ENCODE data around the gene FOXK2. TPM values are rescaled to one million over a fixed set of nuclear protein-coding genes. Genes with fewer than 3 reads are reported as not detected.
"Not testable (repeated sequence)": the region's sequence is repeated elsewhere in the genome, so short reads cannot be mapped to it uniquely, and the experiment has no call there.

FOXK2 gene
- total and polyA plus RNA-seq, 5 donors = 19.9 to 69.1 (median 39.0) TPM

DNA sequence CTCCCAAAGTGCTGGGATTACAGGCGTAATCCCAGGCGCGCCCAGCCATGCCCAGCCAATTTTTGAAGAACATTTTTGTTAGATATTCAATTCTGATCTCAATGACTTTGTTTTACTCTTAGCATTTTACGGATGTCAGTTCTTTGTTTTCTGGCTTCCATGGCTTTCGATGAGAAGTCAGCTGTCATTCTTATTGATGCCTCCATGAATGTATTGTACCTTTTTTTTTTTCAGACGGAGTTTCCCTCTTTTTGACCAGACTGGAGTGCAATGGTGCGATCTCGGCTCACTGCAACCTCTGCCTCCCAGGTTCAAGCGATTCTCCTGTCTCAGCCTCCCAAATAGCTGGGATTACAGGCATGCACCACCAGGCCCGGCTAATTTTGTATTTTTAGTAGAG, 5.7 kb upstream of the FOXK2 start:
- intact Hi-C loops (cut with DNase I); H3K27me3 ChIP-seq (ENCODE audit: control insufficient read depth, insufficient read depth); H3K27ac ChIP-seq (ENCODE audit: low read length); DNase-seq; ATAC-seq; H3K9me3 ChIP-seq (ENCODE audit: control insufficient read depth, low read length); H3K4me1 ChIP-seq (ENCODE audit: control insufficient read depth, insufficient read depth, low read length); H3K4me3 ChIP-seq (ENCODE audit: low read length): not testable (repeated sequence)
- 94% methylated on average over 10 of the region's 10 CpGs for WGBS

DNA sequence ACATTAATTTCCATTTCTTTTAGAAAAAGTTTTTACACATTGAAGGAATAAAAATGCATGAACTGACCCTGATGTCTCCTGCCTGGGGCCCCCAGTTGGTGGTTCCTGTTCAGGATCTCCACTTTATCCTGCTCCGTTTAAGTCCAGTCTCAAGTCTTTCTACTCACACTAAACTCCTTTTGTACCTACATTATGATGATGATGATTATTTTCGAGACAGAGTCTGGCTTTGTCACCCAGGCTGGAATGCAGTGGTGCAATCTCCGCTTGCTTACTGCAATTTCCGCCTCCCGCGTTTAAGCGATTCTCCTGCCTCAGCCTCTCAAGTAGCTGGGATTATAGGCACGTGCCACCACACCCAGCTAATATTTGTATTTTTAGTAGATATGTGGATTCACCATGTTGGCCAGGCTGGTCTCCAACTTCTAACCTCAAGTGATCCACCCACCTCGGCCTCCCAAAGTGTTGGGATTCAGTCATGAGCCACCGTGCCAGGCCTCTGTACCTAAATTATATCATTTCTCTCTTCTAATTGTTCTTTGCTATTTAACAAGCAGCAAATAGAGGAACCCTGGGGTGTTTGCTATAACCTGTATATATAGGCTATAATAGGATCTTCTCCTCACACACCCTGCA, 2.2 kb upstream of the FOXK2 start:
- 82% methylated on average over 10 of the region's 10 CpGs for WGBS
- ATAC-seq (no peak), DNase-seq (no peak)
- H3K4me1 ChIP-seq (ENCODE audit: control insufficient read depth, insufficient read depth, low read length) = peaks cover 2% of the 10 kb centered on the region
- intact Hi-C loops (cut with DNase I) = no loop called here
- H3K9me3 ChIP-seq (ENCODE audit: control insufficient read depth, low read length) = no peaks in the 10 kb centered on the region
- no peak overlapping the region for H3K27ac ChIP-seq (ENCODE audit: low read length)
- no peaks in the 10 kb centered on the region for H3K27me3 ChIP-seq (ENCODE audit: control insufficient read depth, insufficient read depth)
- H3K4me3 ChIP-seq (ENCODE audit: low read length) = no peak overlapping the region

DNA sequence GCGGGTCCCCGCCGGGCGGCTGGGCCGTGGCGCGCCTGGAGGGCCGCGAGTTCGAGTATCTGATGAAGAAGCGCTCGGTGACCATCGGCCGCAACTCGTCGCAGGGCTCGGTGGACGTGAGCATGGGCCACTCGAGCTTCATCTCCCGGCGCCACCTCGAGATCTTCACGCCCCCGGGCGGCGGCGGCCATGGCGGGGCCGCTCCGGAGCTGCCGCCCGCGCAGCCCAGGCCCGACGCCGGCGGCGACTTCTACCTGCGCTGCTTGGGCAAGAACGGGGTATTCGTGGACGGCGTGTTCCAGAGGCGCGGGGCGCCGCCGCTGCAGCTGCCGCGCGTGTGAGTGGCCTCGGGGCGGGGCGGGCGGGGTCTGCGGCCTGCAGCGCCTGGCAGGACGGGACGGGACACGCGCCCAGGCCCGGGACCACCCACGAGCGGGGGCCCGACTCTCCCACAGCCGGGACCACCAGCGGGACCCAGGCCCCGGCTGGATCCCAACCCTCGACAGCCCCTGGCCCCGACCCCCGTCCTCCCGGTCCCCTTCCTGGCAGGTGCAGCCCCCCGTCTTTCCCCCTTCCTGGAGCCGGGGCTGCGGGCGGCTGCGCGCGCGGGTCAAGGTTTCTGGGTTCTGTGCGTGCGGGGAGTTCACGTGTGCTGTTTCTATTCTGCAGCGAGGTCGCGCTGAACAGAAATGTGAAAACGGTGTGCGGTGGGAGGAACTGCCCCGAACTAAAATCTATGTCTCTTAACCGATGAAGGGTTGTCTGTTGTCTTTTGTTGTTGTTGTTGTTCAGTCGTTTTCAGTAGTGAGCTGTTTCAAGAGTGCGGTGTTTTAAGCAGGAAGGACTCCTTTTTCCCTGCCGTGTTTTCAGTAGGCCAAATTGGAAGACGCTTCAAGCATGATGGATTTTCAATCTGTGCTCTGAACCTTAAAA, 705 bp downstream of the FOXK2 start:
- WGBS = under 1% methylated on average over 94 of the region's 94 CpGs
- Histone ChIP-seq H3K9me3 (ENCODE audit: control insufficient read depth, low read length) (no peaks in the 10 kb centered on the region), H3K4me1 (ENCODE audit: control insufficient read depth, insufficient read depth, low read length) (peaks cover 5% of the 10 kb centered on the region), H3K27ac (ENCODE audit: low read length) (peak overlapping the region; percentile 91), H3K27me3 (ENCODE audit: control insufficient read depth, insufficient read depth) (no peaks in the 10 kb centered on the region), H3K4me3 (ENCODE audit: low read length) (peak overlapping the region; percentile 99)
- peak in 1 of 2 donors; percentile 13 for ATAC-seq
- intact Hi-C loops (cut with DNase I) = no loop called here
- DNase-seq = peak; percentile 38 to 71 (median 69)

DNA sequence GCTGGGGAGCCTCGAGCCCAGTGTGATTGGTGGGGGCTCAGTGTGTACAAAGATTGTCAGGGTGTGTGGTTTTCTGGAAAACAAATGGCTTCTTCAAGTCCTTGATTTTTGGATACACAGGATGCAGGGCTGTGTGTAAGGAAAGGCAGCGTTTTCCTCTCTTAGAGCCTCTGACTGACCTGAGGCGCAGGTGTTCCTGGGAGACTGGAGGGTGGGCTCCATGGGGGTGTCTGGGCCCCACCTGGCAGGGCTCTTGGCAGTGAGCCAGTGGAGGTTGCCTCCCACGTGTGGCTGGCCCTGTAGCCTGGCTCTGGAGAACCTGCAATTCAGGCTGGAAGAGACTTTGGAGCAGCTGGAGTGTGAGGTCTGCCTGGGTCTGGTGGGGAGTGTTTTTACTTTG, 5.0 kb downstream of the FOXK2 start:
- intact Hi-C loops (cut with DNase I) = no loop called here
- Histone ChIP-seq H3K27me3 (ENCODE audit: control insufficient read depth, insufficient read depth) (no peaks in the 10 kb centered on the region), H3K4me1 (ENCODE audit: control insufficient read depth, insufficient read depth, low read length) (peaks cover 16% of the 10 kb centered on the region), H3K27ac (ENCODE audit: low read length) (no peak overlapping the region), H3K4me3 (ENCODE audit: low read length) (no peak overlapping the region), H3K9me3 (ENCODE audit: control insufficient read depth, low read length) (no peaks in the 10 kb centered on the region)
- DNase-seq (no peak), ATAC-seq (no peak)
- WGBS = 40% methylated on average over 4 of the region's 4 CpGs

DNA sequence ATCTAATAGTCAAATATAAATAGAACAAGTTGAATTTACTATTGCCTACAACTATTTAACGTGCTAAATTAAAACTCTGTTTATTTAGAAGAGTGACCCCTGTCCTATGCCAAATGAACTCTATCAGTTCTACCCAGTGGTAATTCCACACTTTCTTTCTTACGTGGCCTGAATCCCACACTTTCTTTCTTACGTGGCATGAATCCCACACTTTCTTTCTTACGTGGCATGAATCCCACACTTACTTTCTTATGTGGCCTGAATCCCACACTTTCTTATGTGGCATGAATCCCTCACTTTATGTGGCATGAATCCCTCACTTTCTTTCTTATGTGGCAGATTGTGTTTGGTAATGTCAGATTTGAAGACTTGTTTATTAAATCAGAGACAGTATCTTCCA, 6.2 kb downstream of the FOXK2 start:
- 37% methylated on average over 4 of the region's 4 CpGs for WGBS
- H3K27me3 ChIP-seq (ENCODE audit: control insufficient read depth, insufficient read depth) = no peaks in the 10 kb centered on the region
- DNase-seq (no peak), ATAC-seq (no peak)
- no peak overlapping the region for H3K4me3 ChIP-seq (ENCODE audit: low read length)
- no peaks in the 10 kb centered on the region for H3K9me3 ChIP-seq (ENCODE audit: control insufficient read depth, low read length)
- intact Hi-C loops (cut with DNase I) = no loop called here
- H3K27ac ChIP-seq (ENCODE audit: low read length) = no peak overlapping the region
- H3K4me1 ChIP-seq (ENCODE audit: control insufficient read depth, insufficient read depth, low read length) = peaks cover 16% of the 10 kb centered on the region

DNA sequence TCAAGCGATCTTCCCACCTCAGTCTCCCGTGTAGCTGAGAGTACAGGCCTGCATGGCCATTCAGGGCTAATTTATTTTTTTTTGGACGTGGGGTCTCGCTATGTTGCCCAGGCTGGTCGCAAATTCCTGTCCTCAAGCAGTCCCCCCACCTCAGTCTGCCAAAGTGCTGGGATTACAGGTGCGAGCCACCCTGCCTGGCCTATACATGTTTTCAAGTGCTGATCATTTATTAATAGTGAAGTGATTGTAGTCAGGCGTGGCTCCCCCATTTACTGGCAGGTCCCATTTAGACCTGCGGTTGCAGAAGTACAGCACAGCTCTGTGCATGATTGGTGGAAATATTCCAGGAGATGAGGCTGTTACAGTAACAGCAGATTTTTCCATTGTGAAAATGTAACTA, 8.4 kb downstream of the FOXK2 start:
- WGBS = 74% methylated on average over 8 of the region's 8 CpGs
- no peaks in the 10 kb centered on the region for H3K27me3 ChIP-seq (ENCODE audit: control insufficient read depth, insufficient read depth)
- DNase-seq = no peak
- peak in 1 of 2 donors; percentile 6 for ATAC-seq
- peak overlapping the region; percentile 46 for H3K27ac ChIP-seq (ENCODE audit: low read length)
- no peak overlapping the region for H3K4me3 ChIP-seq (ENCODE audit: low read length)
- H3K4me1 ChIP-seq (ENCODE audit: control insufficient read depth, insufficient read depth, low read length) = peaks cover 19% of the 10 kb centered on the region
- intact Hi-C loops (cut with DNase I) = no loop called here
- H3K9me3 ChIP-seq (ENCODE audit: control insufficient read depth, low read length) = no peaks in the 10 kb centered on the region

DNA sequence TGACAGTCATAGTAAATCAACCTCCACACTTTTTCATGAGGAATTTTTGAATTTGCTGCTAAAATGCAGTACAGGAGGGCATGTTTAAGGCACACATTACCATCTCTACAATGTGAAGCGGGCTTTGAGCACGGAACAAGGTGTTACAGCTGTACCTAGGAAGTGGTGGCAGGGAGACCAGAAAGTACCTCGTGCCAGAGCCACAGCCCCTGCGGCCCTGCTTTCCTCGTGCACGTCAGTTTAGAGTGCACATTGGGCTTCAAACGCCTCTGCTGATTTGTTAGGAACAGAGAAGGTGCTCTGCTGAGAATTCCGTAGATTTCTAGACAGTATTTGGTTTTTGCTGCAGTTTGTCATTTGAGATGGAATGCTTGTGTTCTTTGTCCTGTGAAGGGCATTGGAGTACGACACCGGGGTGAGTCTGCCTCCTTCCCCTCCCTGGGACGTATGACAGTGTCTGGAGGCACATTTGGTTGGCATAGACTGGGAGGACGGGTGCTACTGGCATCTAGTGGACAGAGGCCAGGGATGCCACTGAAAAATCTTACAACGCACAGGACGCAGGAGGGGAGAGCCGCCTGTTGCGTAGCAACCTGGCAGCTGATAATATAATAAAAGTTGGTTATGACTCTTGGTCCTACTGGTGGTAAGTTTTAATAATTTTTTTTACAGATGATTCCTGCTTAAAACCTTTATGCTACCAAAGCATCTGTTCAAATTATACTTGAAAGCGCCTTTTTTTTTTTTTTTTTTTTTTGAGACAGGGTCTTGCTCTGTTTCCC, 9.1 kb downstream of the FOXK2 start:
- Histone ChIP-seq H3K9me3 (ENCODE audit: control insufficient read depth, low read length) (no peaks in the 10 kb centered on the region), H3K27ac (ENCODE audit: low read length) (peak overlapping the region; percentile 91), H3K4me1 (ENCODE audit: control insufficient read depth, insufficient read depth, low read length) (peaks cover 19% of the 10 kb centered on the region), H3K27me3 (ENCODE audit: control insufficient read depth, insufficient read depth) (no peaks in the 10 kb centered on the region), H3K4me3 (ENCODE audit: low read length) (no peak overlapping the region)
- DNase-seq = peak; percentile 51 to 79 (median 77)
- 39% methylated on average over 17 of the region's 17 CpGs for WGBS
- peak; percentile 88 to 90 for ATAC-seq
- intact Hi-C loops (cut with DNase I) = no loop called here

DNA sequence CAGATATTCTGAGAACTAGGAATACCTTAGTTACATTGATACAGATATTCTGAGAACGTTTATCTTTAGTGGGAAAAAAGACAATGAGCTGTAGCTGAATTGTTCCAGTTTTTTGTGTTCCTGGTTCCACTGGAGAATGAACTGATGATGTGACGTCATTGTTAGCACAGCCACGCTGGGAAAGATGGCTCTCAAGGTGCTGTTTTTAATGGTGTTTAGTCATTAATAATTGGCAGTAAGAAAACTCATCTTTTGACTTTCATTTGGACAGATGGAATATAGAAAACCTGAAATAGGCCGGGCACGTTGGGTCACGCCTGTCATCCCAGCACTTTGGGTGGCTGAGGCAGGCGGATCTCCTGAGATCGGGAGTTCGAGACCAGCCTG, 10.4 kb downstream of the FOXK2 start:
- intact Hi-C loops (cut with DNase I) = no loop called here
- Histone ChIP-seq H3K9me3 (ENCODE audit: control insufficient read depth, low read length) (no peaks in the 10 kb centered on the region), H3K4me3 (ENCODE audit: low read length) (no peak overlapping the region), H3K27ac (ENCODE audit: low read length) (peak overlapping the region; percentile 14), H3K27me3 (ENCODE audit: control insufficient read depth, insufficient read depth) (no peaks in the 10 kb centered on the region), H3K4me1 (ENCODE audit: control insufficient read depth, insufficient read depth, low read length) (peaks cover 18% of the 10 kb centered on the region)
- ATAC-seq (no peak), DNase-seq (no peak)
- 81% methylated on average over 9 of the region's 9 CpGs for WGBS

DNA sequence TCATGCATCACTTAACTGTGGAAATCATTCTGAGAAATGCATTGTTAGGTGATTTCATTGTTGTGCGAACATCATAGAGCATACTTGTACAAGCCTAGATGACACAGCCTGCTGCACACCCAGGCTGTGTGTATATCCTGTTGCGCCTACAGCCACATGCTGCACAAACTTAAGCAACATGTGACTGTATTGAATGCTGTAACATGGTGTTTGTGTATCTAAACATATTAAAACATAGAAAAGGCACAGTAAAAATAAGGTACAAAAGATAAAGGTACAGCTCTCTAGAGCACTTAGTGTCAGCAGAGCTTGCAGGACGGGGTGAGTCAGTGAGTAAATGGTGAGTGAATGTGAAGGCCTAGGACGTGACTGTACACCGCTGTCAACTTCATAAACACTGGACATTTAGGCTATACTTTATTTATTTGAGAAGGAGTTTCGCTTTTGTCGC, 11.9 kb downstream of the FOXK2 start:
- peaks cover 16% of the 10 kb centered on the region for H3K4me1 ChIP-seq (ENCODE audit: control insufficient read depth, insufficient read depth, low read length)
- no peak overlapping the region for H3K27ac ChIP-seq (ENCODE audit: low read length)
- H3K27me3 ChIP-seq (ENCODE audit: control insufficient read depth, insufficient read depth) = no peaks in the 10 kb centered on the region
- H3K4me3 ChIP-seq (ENCODE audit: low read length) = no peak overlapping the region
- ATAC-seq = no peak
- no peak for DNase-seq
- no peaks in the 10 kb centered on the region for H3K9me3 ChIP-seq (ENCODE audit: control insufficient read depth, low read length)
- intact Hi-C loops (cut with DNase I) = no loop called here
- WGBS = 86% methylated on average over 7 of the region's 7 CpGs

DNA sequence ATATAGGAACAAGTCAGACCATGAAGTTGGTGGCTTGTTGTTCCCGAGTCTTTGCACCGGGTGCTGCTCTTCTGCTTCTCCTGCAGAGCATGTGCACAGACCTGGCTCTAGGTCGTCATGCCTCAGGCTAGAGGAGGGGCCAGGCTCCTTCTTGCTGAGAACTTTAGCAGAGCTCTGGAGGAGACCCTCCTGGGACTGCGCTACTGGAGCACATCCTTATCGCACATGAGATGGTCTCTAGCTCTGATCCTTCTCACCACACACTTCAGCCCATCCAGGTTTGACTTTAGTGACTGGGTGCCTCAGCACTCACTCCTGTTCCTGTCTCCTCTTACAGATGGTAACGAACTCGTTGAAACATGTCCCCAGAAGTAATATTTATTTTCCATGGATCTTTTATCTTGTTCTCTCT, 14.9 kb downstream of the FOXK2 start:
- H3K4me1 ChIP-seq (ENCODE audit: control insufficient read depth, insufficient read depth, low read length) = peaks cover 20% of the 10 kb centered on the region
- intact Hi-C loops (cut with DNase I) = no loop called here
- ATAC-seq (peak in 1 of 2 donors; percentile 3), DNase-seq (no peak)
- WGBS = 54% methylated on average over 7 of the region's 7 CpGs
- no peaks in the 10 kb centered on the region for H3K27me3 ChIP-seq (ENCODE audit: control insufficient read depth, insufficient read depth)
- no peak overlapping the region for H3K27ac ChIP-seq (ENCODE audit: low read length)
- no peaks in the 10 kb centered on the region for H3K9me3 ChIP-seq (ENCODE audit: control insufficient read depth, low read length)
- H3K4me3 ChIP-seq (ENCODE audit: low read length) = no peak overlapping the region
